PFSK-1 (cell line): ENCODE results near the gene TLCD5.

Source experiments
- POLR2AphosphoS5 ChIP-seq: IDR thresholded peaks from 2 replicates; pipeline ENCODE4 v1.6.1; 2012; ENCODE audit warnings: low read depth, mild to moderate bottlenecking, control low read depth, low read length, moderate library complexity
- REST ChIP-seq, 2 experiments: IDR thresholded peaks; 2 replicates each; pipeline versions ENCODE4 v1.6.1 to v1.8.0; 2011 to 2012; ENCODE audit warnings: low read depth in 2 of 2, low read length in 2 of 2, control low read depth in 1 of 2, inconsistent platforms in 1 of 2, mild to moderate bottlenecking in 1 of 2, moderate library complexity in 1 of 2; ENCODE audit not compliant: insufficient read depth in 1 of 2
- SIN3A ChIP-seq: IDR thresholded peaks from 2 replicates; pipeline ENCODE4 v1.6.1; 2012; ENCODE audit warnings: mild to moderate bottlenecking, low read length, moderate library complexity, borderline replicate concordance; ENCODE audit not compliant: insufficient read depth
- TAF1 ChIP-seq: IDR thresholded peaks from 2 replicates; pipeline ENCODE4 v1.6.1; 2012; ENCODE audit warnings: low read length, control low read depth, borderline replicate concordance; ENCODE audit not compliant: insufficient read depth

- TF ChIP-seq POLR2AphosphoS5 (no peak), SIN3A (no peak), REST (IDR thresholded peaks at IDR 0.05; ENCODE audit: insufficient read depth in 1 of 2, low read depth in 2 of 2, low read length in 2 of 2) (no peak), TAF1 (no peak)
Measured at GRCh38 chr11:120372296-120372695, 47.2 kb downstream of the TLCD5 start.
